PC-9 (cell line): ENCODE data around the gene ETS2. TPM values are rescaled to one million over a fixed set of nuclear protein-coding genes. Genes with fewer than 3 reads are reported as not detected.
A peak's percentile ranks its signal among the peaks of the same experiment; 100 is the strongest.

Experiments
- Bru-seq: library from RNA; stranded (reverse); fragments of 400-500 nt; gene quantifications from one replicate; lab custom pipeline; 2021; lab: Mats Ljungman, UMichigan
- BruChase-seq, 2 experiments: library from RNA; stranded (reverse); fragments of 400-500 nt; gene quantifications; one replicate each; lab custom pipeline; 2021; lab: Mats Ljungman, UMichigan
- BruUV-seq: library from RNA; stranded (reverse); fragments of 400-500 nt; replicated peaks from 2 replicates; lab custom pipeline; 2021; lab: Mats Ljungman, UMichigan
- CTCF ChIA-PET: fragments of 300-600 bp; sonication (Branson Sonifier 250); formaldehyde crosslinking; loops from one replicate; lab custom pipeline; 2022; ENCODE audit warnings: antibody characterized with exemption; lab: Charles Lee
- POLR2A ChIA-PET: fragments of 300-600 bp; sonication (Branson Sonifier 250); formaldehyde crosslinking; loops from one replicate; lab custom pipeline; 2022; ENCODE audit warnings: antibody characterized with exemption; ENCODE audit not compliant: unreplicated experiment; lab: Charles Lee
- DNase-seq, 2 experiments: peaks; one replicate each; pipeline versions ENCODE4 v3.0.0 to v3.0.0-alpha.2; 2015 to 2022; ENCODE audit warnings: mixed read lengths in 1 of 2
- H2AFZ ChIP-seq: fragments of 200-600 bp; sonication (generic); 2 replicates; pipeline ENCODE4 v1.8.1; 2017; ENCODE audit warnings: antibody characterized with exemption
- H3F3A ChIP-seq: fragments of 200-600 bp; sonication (generic); 2 replicates; pipeline ENCODE4 v1.8.1; 2017; ENCODE audit warnings: antibody characterized with exemption, mild to moderate bottlenecking, low read depth; ENCODE audit not compliant: insufficient read depth
- H3K27ac ChIP-seq: fragments of 200-600 bp; sonication (generic); 2 replicates; pipeline ENCODE4 v1.6.1; 2016; ENCODE audit warnings: mixed run types
- H3K27me3 ChIP-seq: fragments of 200-600 bp; sonication (generic); 2 replicates; pipeline ENCODE4 v1.6.1; 2016; ENCODE audit warnings: low read depth, mixed run types; ENCODE audit not compliant: insufficient read depth
- H3K36me3 ChIP-seq: fragments of 200-600 bp; sonication (generic); 2 replicates; pipeline ENCODE4 v1.6.1; 2016; ENCODE audit warnings: low read depth, mixed run types
- H3K4me1 ChIP-seq: fragments of 200-600 bp; sonication (generic); replicated peaks from 2 replicates; pipeline ENCODE4 v1.6.1; 2016; ENCODE audit warnings: mixed run types; ENCODE audit not compliant: insufficient read depth
- H3K4me2 ChIP-seq: fragments of 200-600 bp; sonication (generic); 2 replicates; pipeline ENCODE4 v1.6.1; 2017; ENCODE audit warnings: mixed run types
- H3K4me3 ChIP-seq: fragments of 200-600 bp; sonication (generic); 2 replicates; pipeline ENCODE4 v1.6.1; 2016; ENCODE audit warnings: mixed run types
- H3K79me2 ChIP-seq: fragments of 200-600 bp; sonication (generic); 2 replicates; pipeline ENCODE4 v1.6.1; 2017; ENCODE audit warnings: low read depth, mixed run types
- H3K9me2 ChIP-seq: fragments of 200-600 bp; sonication (generic); 2 replicates; pipeline ENCODE4 v1.8.1; 2017; ENCODE audit warnings: mild to moderate bottlenecking; ENCODE audit not compliant: insufficient read depth
- H3K9me3 ChIP-seq: fragments of 200-600 bp; sonication (generic); 2 replicates; pipeline ENCODE4 v1.8.1; 2016; ENCODE audit warnings: low read depth; ENCODE audit not compliant: insufficient read depth
- H4K20me1 ChIP-seq: fragments of 200-600 bp; sonication (generic); 2 replicates; pipeline ENCODE4 v1.8.1; 2017; ENCODE audit not compliant: insufficient read depth
- EZH2 ChIP-seq: fragments of 200-600 bp; sonication (generic); IDR thresholded peaks from 2 replicates; pipeline ENCODE4 v1.8.0; 2017; ENCODE audit warnings: antibody characterized with exemption, low read depth
- intact Hi-C: fragments of 100-400 bp; cut with micrococcal nuclease; formaldehyde crosslinking; loops from one replicate; pipeline ENCODE4 v1.10.0; 2022; ENCODE audit not compliant: unreplicated experiment
- long read RNA-seq: library from polyadenylated mRNA; stranded (forward); transcript quantifications from one replicate; pipeline ENCODE4 v2.0.0, GENCODE V29; 2022
- total RNA-seq: library from RNA; stranded (reverse); gene quantifications from 2 replicates; pipeline ENCODE4 v1.2.3, GENCODE V29; 2021
- TF ChIP-seq, protein P1 (sequence below): fragments of 200-600 bp; sonication (generic); conservative IDR thresholded peaks from 2 replicates; pipeline ENCODE4 v1.6.1; 2017; ENCODE audit warnings: mixed run types, antibody characterized with exemption, mild to moderate bottlenecking, moderate library complexity

Gene ETS2
- total RNA-seq (20.4 and 25.2 TPM in 2 replicates), Bru-seq, nascent RNA (percentile 92 among the genes with signal in this experiment), BruChase-seq, experiment 1, labeled RNA remaining after a 2-hour chase (percentile 92 among the genes with signal in this experiment), BruChase-seq, experiment 2, labeled RNA remaining after a 6-hour chase (percentile 83 among the genes with signal in this experiment)
- long read RNA-seq, transcript ETS2-202 (10 exons, 3,766 nt): major isoform, 28 of 39 reads
- long read RNA-seq, partial matches to known transcripts: 6 of 39 reads
- long read RNA-seq, other reads (novel, unspliced or antisense): 5 of 39 reads

DNA sequence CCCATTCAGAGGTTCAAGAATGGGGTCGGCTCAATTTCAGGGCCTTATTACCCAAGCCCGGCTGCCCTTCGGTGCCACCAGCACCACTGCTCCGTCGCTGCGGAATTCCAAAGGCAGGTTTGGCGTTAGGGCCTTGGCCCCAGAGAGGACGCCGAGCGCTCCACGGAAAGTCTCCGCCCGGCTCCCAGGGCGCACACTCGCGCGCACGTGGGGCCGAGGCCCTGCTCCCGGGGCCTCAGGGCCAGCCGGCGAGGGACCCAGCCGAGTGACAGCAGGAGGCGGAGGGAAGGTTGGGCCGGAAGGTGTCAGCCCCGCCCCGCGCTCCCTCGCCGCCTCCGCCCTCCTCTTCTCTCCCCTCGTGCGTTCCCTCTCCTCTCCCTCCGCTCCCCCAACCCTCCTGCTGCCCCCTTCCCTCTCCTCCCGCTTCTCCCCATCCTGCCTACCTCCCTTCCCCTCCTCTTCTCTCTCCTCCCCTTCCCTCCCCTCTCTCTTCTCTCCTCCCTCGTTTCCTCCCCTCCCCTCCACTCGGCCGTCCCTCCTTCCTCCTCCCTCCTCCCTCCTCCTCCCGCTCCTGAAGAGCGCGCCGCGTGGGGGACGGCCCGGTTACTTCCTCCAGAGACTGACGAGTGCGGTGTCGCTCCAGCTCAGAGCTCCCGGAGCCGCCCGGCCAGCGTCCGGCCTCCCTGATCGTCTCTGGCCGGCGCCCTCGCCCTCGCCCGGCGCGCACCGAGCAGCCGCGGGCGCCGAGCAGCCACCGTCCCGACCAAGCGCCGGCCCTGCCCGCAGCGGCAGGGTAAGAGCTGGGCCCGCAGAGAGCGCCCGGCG lies at the start of gene ETS2:
ETS2 (plus strand) TSS at position 602 of the 825 bp plus-strand sequence. CDS start 4,106 bp downstream, outside the sequence.
- ChIA-PET POLR2A (interaction anchor here (0.5 to 0.7 kb wide), 4 partner anchors 10 to 1435 kb away, joined by 3 to 11 read pairs (median 10); no protein-coding TSS in a partner anchor), CTCF (interaction anchor here (0.7 to 1.5 kb wide), 2 partner anchors 14 to 32 kb away, joined by 3 to 25 read pairs; no protein-coding TSS in a partner anchor)
- intact Hi-C loops: loop anchor here (1.0 to 5.0 kb wide), 8 partner anchors 8 to 321 kb away; no protein-coding TSS in a partner anchor
- Histone ChIP-seq H3K79me2 (peaks cover 46% of the 10 kb centered on the region), H3K36me3 (0 out of 2 replicates have a peak, but pooled peaks cover 2% of the 10 kb centered on the region), H3K4me1 (peaks cover 33% of the 10 kb centered on the region), H3K9me2 (no peaks in the 10 kb centered on the region), H4K20me1 (no peaks in the 10 kb centered on the region), H3F3A (peaks cover 20% of the 10 kb centered on the region), H3K9me3 (no peaks in the 10 kb centered on the region), H3K27me3 (no peaks in the 10 kb centered on the region), H3K4me2 (peak within 1 kb of the TSS; percentile 95), H3K27ac (peak within 1 kb of the TSS; percentile 95), H2AFZ (peak within 1 kb of the TSS; percentile 77), H3K4me3 (peak within 1 kb of the TSS; percentile 79)
- no peak for TF ChIP-seq EZH2
- TF ChIP-seq, protein P1, sequence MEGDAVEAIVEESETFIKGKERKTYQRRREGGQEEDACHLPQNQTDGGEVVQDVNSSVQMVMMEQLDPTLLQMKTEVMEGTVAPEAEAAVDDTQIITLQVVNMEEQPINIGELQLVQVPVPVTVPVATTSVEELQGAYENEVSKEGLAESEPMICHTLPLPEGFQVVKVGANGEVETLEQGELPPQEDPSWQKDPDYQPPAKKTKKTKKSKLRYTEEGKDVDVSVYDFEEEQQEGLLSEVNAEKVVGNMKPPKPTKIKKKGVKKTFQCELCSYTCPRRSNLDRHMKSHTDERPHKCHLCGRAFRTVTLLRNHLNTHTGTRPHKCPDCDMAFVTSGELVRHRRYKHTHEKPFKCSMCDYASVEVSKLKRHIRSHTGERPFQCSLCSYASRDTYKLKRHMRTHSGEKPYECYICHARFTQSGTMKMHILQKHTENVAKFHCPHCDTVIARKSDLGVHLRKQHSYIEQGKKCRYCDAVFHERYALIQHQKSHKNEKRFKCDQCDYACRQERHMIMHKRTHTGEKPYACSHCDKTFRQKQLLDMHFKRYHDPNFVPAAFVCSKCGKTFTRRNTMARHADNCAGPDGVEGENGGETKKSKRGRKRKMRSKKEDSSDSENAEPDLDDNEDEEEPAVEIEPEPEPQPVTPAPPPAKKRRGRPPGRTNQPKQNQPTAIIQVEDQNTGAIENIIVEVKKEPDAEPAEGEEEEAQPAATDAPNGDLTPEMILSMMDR: 0 out of 2 replicates have a peak, but pooled peaks have one; percentile 9
- peak; percentile 69 to 83 for DNase-seq
- BruUV-seq: no TSS peak

DNA sequence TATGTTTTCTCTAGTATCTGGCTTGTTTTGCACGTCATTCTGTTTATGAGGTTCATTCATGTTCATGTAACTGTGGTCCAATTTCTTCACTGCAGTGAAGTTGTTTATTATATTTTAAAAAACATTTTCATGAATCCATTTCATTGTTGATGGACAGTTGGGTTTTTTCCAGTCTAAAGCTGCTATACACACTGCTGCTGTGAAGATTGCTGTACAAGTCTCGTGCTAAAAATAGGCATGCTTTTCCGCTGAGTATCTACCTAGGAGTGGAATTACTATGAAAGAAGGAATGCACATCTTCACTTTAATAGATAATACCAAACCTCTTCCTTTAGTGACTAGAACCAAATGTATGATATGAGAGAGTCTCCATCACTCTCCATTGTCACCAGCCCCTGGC lies 49.0 kb upstream of the ETS2 start:
- H3K4me3 ChIP-seq: no peak overlapping the region
- DNase-seq: no peak
- no peaks in the 10 kb centered on the region for H4K20me1 ChIP-seq
- no peaks in the 10 kb centered on the region for H3K27me3 ChIP-seq
- H3K4me1 ChIP-seq: peaks cover 10% of the 10 kb centered on the region; the same call in 1 of the 2 replicates
- H3K36me3 ChIP-seq: no peaks in the 10 kb centered on the region
- CTCF ChIA-PET: no interaction called here
- no peak for TF ChIP-seq EZH2
- TF ChIP-seq, protein P1: no peak
- H3K4me2 ChIP-seq: no peak overlapping the region
- no peaks in the 10 kb centered on the region for H3K9me3 ChIP-seq
- no peaks in the 10 kb centered on the region for H3K9me2 ChIP-seq
- POLR2A ChIA-PET: interaction anchor here (0.7 kb wide), 1 partner anchor 235 kb away, joined by 7 read pairs; no protein-coding TSS in a partner anchor
- BruUV-seq: no TSS peak
- H2AFZ ChIP-seq: no peak overlapping the region
- no peak overlapping the region for H3K27ac ChIP-seq
- H3F3A ChIP-seq: 0 out of 2 replicates have a peak, but pooled peaks cover 3% of the 10 kb centered on the region
- H3K79me2 ChIP-seq: no peaks in the 10 kb centered on the region
- intact Hi-C loops: no loop called here
